H1 (cell line): Measurements from ENCODE around the gene TSC1. TPM values are rescaled to one million over a fixed set of nuclear protein-coding genes. Genes with fewer than 3 reads are reported as not detected.

Experiments
- CTCF ChIA-PET: fragments of 300-600 bp; sonication (Branson Sonifier 250); formaldehyde crosslinking; loops from one replicate; lab custom pipeline; 2021; ENCODE audit not compliant: partially characterized antibody; lab: Charles Lee
- POLR2A ChIA-PET: fragments of 300-600 bp; sonication (Branson Sonifier 250); formaldehyde crosslinking; loops from one replicate; lab custom pipeline; 2021; ENCODE audit warnings: inconsistent platforms; ENCODE audit not compliant: partially characterized antibody; lab: Charles Lee
- DNase-seq, 2 experiments: peaks; one replicate each; pipeline versions ENCODE4 v3.0.0 to v3.0.0-alpha.2; 2010 to 2022; ENCODE audit warnings: low spot score in 2 of 2, low read depth in 1 of 2, mixed read lengths in 1 of 2
- FAIRE-seq: peaks from 2 replicates; lab custom pipeline; 2011; peaks lifted over from hg19 to GRCh38; lab: Jason Lieb, UNC
- H2AFZ ChIP-seq: 2 replicates; pipeline ENCODE4 v1.8.1; 2012; ENCODE audit warnings: low read length, inconsistent platforms
- H2AK5ac ChIP-seq: 2 replicates; pipeline ENCODE4 v1.6.1; 2013; ENCODE audit warnings: low read depth, low read length
- H2BK120ac ChIP-seq: replicated peaks from 2 replicates; pipeline ENCODE3; 2013; ENCODE audit warnings: low read depth, low read length, inconsistent platforms
- H2BK12ac ChIP-seq: 2 replicates; pipeline ENCODE4 v1.6.1; 2013; ENCODE audit warnings: low read depth, low read length
- H2BK15ac ChIP-seq: 2 replicates; pipeline ENCODE4 v1.6.1; 2013; ENCODE audit warnings: low read length
- H2BK20ac ChIP-seq: 2 replicates; pipeline ENCODE4 v1.6.1; 2013; ENCODE audit warnings: low read length
- H2BK5ac ChIP-seq: 2 replicates; pipeline ENCODE4 v1.6.1; 2013; ENCODE audit warnings: low read depth, low read length
- H3K14ac ChIP-seq: 2 replicates; pipeline ENCODE4 v1.6.1; 2013; ENCODE audit warnings: inconsistent platforms; ENCODE audit not compliant: insufficient read length
- H3K18ac ChIP-seq: 2 replicates; pipeline ENCODE4 v1.6.1; 2013; ENCODE audit warnings: low read length; ENCODE audit errors: extremely low read depth
- H3K23ac ChIP-seq: 2 replicates; pipeline ENCODE4 v1.6.1; 2013; ENCODE audit warnings: inconsistent platforms; ENCODE audit not compliant: insufficient read length
- H3K23me2 ChIP-seq: 2 replicates; pipeline ENCODE4 v1.6.1; 2013; ENCODE audit warnings: low read depth, low read length
- H3K27ac ChIP-seq: 2 replicates; pipeline ENCODE4 v1.6.1; 2011; ENCODE audit warnings: low read depth, low read length, inconsistent platforms
- H3K27me3 ChIP-seq, 4 experiments: replicated peaks in 1 of 4; 1 replicate in 1 of 4; 2 replicates in 3 of 4; pipeline versions ENCODE4 v1.6.1 to v1.8.1; 2011 to 2013; ENCODE audit warnings: low read length in 3 of 4, mild to moderate bottlenecking in 3 of 4, inconsistent platforms in 2 of 4, mixed read lengths in 2 of 4, moderate library complexity in 1 of 4; ENCODE audit not compliant: control insufficient read depth in 3 of 4, insufficient read depth in 3 of 4; ENCODE audit errors: extremely low read depth in 1 of 4
- H3K36me3 ChIP-seq, 4 experiments: 2 replicates each; pipeline versions ENCODE4 v1.6.1 to v1.8.1; 2011 to 2013; ENCODE audit warnings: mild to moderate bottlenecking in 4 of 4, low read length in 3 of 4, moderate library complexity in 2 of 4, control low read depth in 1 of 4, inconsistent platforms in 1 of 4; ENCODE audit not compliant: insufficient read depth in 4 of 4, control insufficient read depth in 2 of 4
- H3K4ac ChIP-seq: replicated peaks from 2 replicates; pipeline ENCODE3; 2013; ENCODE audit warnings: low read length, low read depth, mixed read lengths, inconsistent platforms; ENCODE audit not compliant: insufficient read length
- H3K4me1 ChIP-seq, 4 experiments: replicated peaks in 1 of 4; 1 replicate in 1 of 4; 2 replicates in 3 of 4; pipeline versions ENCODE4 v1.6.1 to v1.8.1; 2011 to 2013; ENCODE audit warnings: low read length in 3 of 4, inconsistent platforms in 2 of 4, mixed read lengths in 1 of 4; ENCODE audit not compliant: insufficient read depth in 4 of 4, control insufficient read depth in 3 of 4
- H3K4me2 ChIP-seq, 2 experiments: 2 replicates each; pipeline versions ENCODE4 v1.6.1 to v1.8.1; 2011 to 2013; ENCODE audit warnings: low read depth in 2 of 2, low read length in 2 of 2, control low read depth in 1 of 2, inconsistent platforms in 1 of 2, mild to moderate bottlenecking in 1 of 2; ENCODE audit not compliant: insufficient read depth in 1 of 2
- H3K4me3 ChIP-seq, 4 experiments: fragments of 200-600, 300-600 bp in 1 of 4; sonication (generic), shearing (Covaris generic), sonication (Bioruptor Twin) in 1 of 4; 2 replicates each; pipeline versions ENCODE4 v1.5.1 to v1.8.1; 2011 to 2016; ENCODE audit warnings: low read length in 4 of 4, low read depth in 3 of 4, control low read depth in 2 of 4, inconsistent platforms in 2 of 4, mild to moderate bottlenecking in 2 of 4, mixed read lengths in 1 of 4, moderate library complexity in 1 of 4; ENCODE audit not compliant: insufficient read depth in 2 of 4; ENCODE audit errors: extremely low read depth in 1 of 4
- H3K56ac ChIP-seq: replicated peaks from 2 replicates; pipeline ENCODE3; 2013; ENCODE audit warnings: low read depth, mild to moderate bottlenecking, mixed read lengths, low read length, inconsistent platforms; ENCODE audit not compliant: insufficient read length
- H3K79me1 ChIP-seq: 2 replicates; pipeline ENCODE4 v1.6.1; 2013; ENCODE audit warnings: low read depth, low read length, control low read depth
- H3K79me2 ChIP-seq, 2 experiments: 2 replicates each; pipeline versions ENCODE4 v1.6.1 to v1.8.1; 2012 to 2013; ENCODE audit warnings: low read length in 2 of 2, mild to moderate bottlenecking in 2 of 2, inconsistent platforms in 1 of 2; ENCODE audit not compliant: insufficient read depth in 2 of 2, control insufficient read depth in 1 of 2
- H3K9ac ChIP-seq, 4 experiments: replicated peaks in 1 of 4; 1 replicate in 1 of 4; 2 replicates in 3 of 4; pipeline versions ENCODE4 v1.6.1 to v1.8.1; 2011 to 2013; ENCODE audit warnings: low read depth in 3 of 4, low read length in 3 of 4, control low read depth in 2 of 4, mild to moderate bottlenecking in 2 of 4, moderate library complexity in 2 of 4, inconsistent platforms in 1 of 4; ENCODE audit errors: extremely low read depth in 1 of 4
- H3K9me3 ChIP-seq, 2 experiments: 2 replicates each; pipeline versions ENCODE4 v1.6.1 to v1.8.1; 2012 to 2013; ENCODE audit warnings: mild to moderate bottlenecking in 2 of 2, moderate library complexity in 2 of 2, control low read depth in 1 of 2, inconsistent platforms in 1 of 2, low read depth in 1 of 2, low read length in 1 of 2, mixed read lengths in 1 of 2; ENCODE audit not compliant: insufficient read depth in 2 of 2
- H4K20me1 ChIP-seq, 2 experiments: replicated peaks in 1 of 2; 2 replicates each; pipeline versions ENCODE3 to v1.8.1; 2011 to 2013; ENCODE audit warnings: inconsistent platforms in 2 of 2, low read length in 2 of 2, mild to moderate bottlenecking in 1 of 2; ENCODE audit not compliant: insufficient read depth in 2 of 2, control insufficient read depth in 1 of 2
- H4K5ac ChIP-seq: 2 replicates; pipeline ENCODE4 v1.6.1; 2013; ENCODE audit warnings: low read length, low read depth, mixed read lengths, inconsistent platforms; ENCODE audit not compliant: insufficient read length
- H4K8ac ChIP-seq: 2 replicates; pipeline ENCODE4 v1.8.0; 2013; ENCODE audit warnings: mild to moderate bottlenecking, moderate library complexity, low read length, inconsistent platforms; ENCODE audit not compliant: insufficient read depth; ENCODE audit errors: extremely low read depth
- H4K91ac ChIP-seq: replicated peaks from 2 replicates; pipeline ENCODE3; 2013; ENCODE audit warnings: low read length, mixed read lengths, inconsistent platforms; ENCODE audit not compliant: insufficient read length
- CHD1 ChIP-seq: IDR thresholded peaks from 2 replicates; pipeline ENCODE4 v1.6.1; 2012; ENCODE audit warnings: low read depth, low read length, improper control_type of control experiment
- EP300 ChIP-seq, 2 experiments: IDR thresholded peaks; 1 replicate in 1 of 2; 2 replicates in 1 of 2; pipeline ENCODE4 v1.6.1; 2011 to 2012; ENCODE audit warnings: low read depth in 2 of 2, low read length in 2 of 2, mild to moderate bottlenecking in 2 of 2, borderline replicate concordance in 1 of 2, inconsistent platforms in 1 of 2, moderate library complexity in 1 of 2
- NANOG ChIP-seq: IDR thresholded peaks from 2 replicates; pipeline ENCODE4 v1.6.1; 2011; ENCODE audit warnings: low read length, low read depth, mild to moderate bottlenecking, inconsistent platforms; ENCODE audit not compliant: insufficient read depth, poor library complexity, severe bottlenecking
- POLR2AphosphoS5 ChIP-seq: IDR thresholded peaks from 2 replicates; pipeline ENCODE4 v1.6.1; 2011; ENCODE audit warnings: low read depth, low read length
- RAD21 ChIP-seq, 2 experiments: IDR thresholded peaks in 1 of 2; conservative IDR thresholded peaks in 1 of 2; 2 replicates each; pipeline ENCODE4 v1.6.1; 2011; ENCODE audit warnings: low read depth in 2 of 2, low read length in 2 of 2, improper control_type of control experiment in 1 of 2, inconsistent platforms in 1 of 2, mild to moderate bottlenecking in 1 of 2, moderate library complexity in 1 of 2
- SIN3A ChIP-seq, 2 experiments: IDR thresholded peaks in 1 of 2; conservative IDR thresholded peaks in 1 of 2; 2 replicates each; pipeline ENCODE4 v1.6.1; 2011 to 2012; ENCODE audit warnings: low read length in 2 of 2, improper control_type of control experiment in 1 of 2, low read depth in 1 of 2, mild to moderate bottlenecking in 1 of 2
- TEAD4 ChIP-seq: IDR thresholded peaks from 2 replicates; pipeline ENCODE4 v1.6.1; 2012; ENCODE audit warnings: low read depth, low read length, inconsistent platforms, mixed read lengths
- WGBS, 2 experiments: shearing (Covaris generic) in 1 of 2; methylation state at CpG; one replicate each; pipeline versions ENCODE4 v1.1.6 to v1.1.7; 2013 to 2015; ENCODE audit warnings: low lambda C conversion rate in 2 of 2, mixed read lengths in 2 of 2, inconsistent platforms in 1 of 2, low coverage in 1 of 2, missing lambda C conversion rate in 1 of 2; ENCODE audit not compliant: insufficient replicate concordance in 2 of 2, insufficient coverage in 1 of 2, insufficient read length in 1 of 2; ENCODE audit errors: extremely low coverage in 1 of 2, missing lambda C conversion rate in 1 of 2; 5-methylcytosine and 5-hydroxymethylcytosine counted together
- polyA plus RNA-seq, 7 experiments: library from polyadenylated mRNA; depleted of rRNA in 3 of 7; stranded (reverse) in 5 of 7; unstranded in 2 of 7; fragments of >200 nt in 5 of 7; fragments of 200-250 nt in 2 of 7; gene quantifications; 1 replicate in 5 of 7; 2 replicates in 1 of 7; 4 replicates in 1 of 7; pipeline versions ENCODE4 v1.2.1 to v1.2.3, GENCODE V29; 2011 to 2013; ENCODE audit warnings: missing spikeins in 2 of 7, mixed read lengths in 2 of 7
- total RNA-seq: library from RNA; stranded (reverse); fragmentation: NEBNext Ultra II Directional; extraction: Animal tissue kit (Norgen Biotek cat#: 25700); gene quantifications from 2 replicates; pipeline ENCODE4 v1.2.1, GENCODE V29; 2021

The TSC1 gene
- total and polyA plus RNA-seq, 2 of the 8 experiments (the other 6 are each of a cell fraction or from before 2014, with no cell fraction given), result 37.2 to 46.0 TPM

- H2BK120ac ChIP-seq, result no peak overlapping the region
- TF ChIP-seq SIN3A (conservative IDR thresholded peaks at IDR 0.05 in 1 of 2, IDR thresholded peaks at IDR 0.05 in 1 of 2; ENCODE audit: low read depth in 1 of 2, low read length in 2 of 2), result no peak
- no peak for TF ChIP-seq TEAD4
- no peak for TF ChIP-seq RAD21 (IDR thresholded peaks at IDR 0.05 in 1 of 2, conservative IDR thresholded peaks at IDR 0.05 in 1 of 2; ENCODE audit: low read depth in 2 of 2, low read length in 2 of 2)
- TF ChIP-seq POLR2AphosphoS5, result no peak
- no peak for TF ChIP-seq CHD1
- TF ChIP-seq EP300 (IDR thresholded peaks at IDR 0.05; ENCODE audit: borderline replicate concordance in 1 of 2, low read depth in 2 of 2, low read length in 2 of 2), result no peak
- TF ChIP-seq NANOG, result no peak
- H3K36me3 ChIP-seq, result peaks cover 14 to 82% (median 42%) of the 10 kb centered on the region in 4 experiments
- H4K8ac ChIP-seq, result no peak overlapping the region
- no peak overlapping the region for H3K56ac ChIP-seq
- H2BK5ac ChIP-seq, result no peak overlapping the region
- no peak overlapping the region for H2BK12ac ChIP-seq
- H3K79me1 ChIP-seq, result no peaks in the 10 kb centered on the region
- no peaks in the 10 kb centered on the region; a peak in 1 of 4 replicates for H3K79me2 ChIP-seq
- CTCF ChIA-PET, result interaction anchor here (0.6 to 0.8 kb wide), 2 partner anchors 15 to 176 kb away, joined by 3 read pairs; no protein-coding TSS in a partner anchor
- POLR2A ChIA-PET, result no interaction called here
- no peak overlapping the region for H3K27ac ChIP-seq
- no peak overlapping the region for H2AK5ac ChIP-seq
- DNase-seq (no peak), FAIRE-seq (no peak)
- H3K23ac ChIP-seq, result no peak overlapping the region
- no peak overlapping the region for H3K4ac ChIP-seq
- no peak overlapping the region for H3K9ac ChIP-seq
- H4K91ac ChIP-seq, result no peak overlapping the region
- H2AFZ ChIP-seq, result no peak overlapping the region
- H3K27me3 ChIP-seq, result no peaks in the 10 kb centered on the region
- H2BK20ac ChIP-seq, result no peak overlapping the region
- no peak overlapping the region for H2BK15ac ChIP-seq
- H3K4me3 ChIP-seq, result no peak overlapping the region
- H4K20me1 ChIP-seq, result no peaks in the 10 kb centered on the region
- H4K5ac ChIP-seq, result no peak overlapping the region
- H3K4me2 ChIP-seq, result no peak overlapping the region
- no peak overlapping the region for H3K14ac ChIP-seq
- H3K9me3 ChIP-seq, result no peaks in the 10 kb centered on the region
- WGBS, 2 experiments, result 86% methylated on average over 9 of the region's 9 CpGs; no CpG with 5 or more reads in 1 of the 2 experiments
- H3K18ac ChIP-seq, result no peak overlapping the region
- no peaks in the 10 kb centered on the region for H3K4me1 ChIP-seq
- no peaks in the 10 kb centered on the region; the same call in 1 of the 2 replicates for H3K23me2 ChIP-seq
These were observed 21.0 kb downstream of the TSC1 start for GRCh38 chr9:132923346-132923902.
